Thyroid gland (tissue), 4 donors: Measurements from ENCODE around the gene GKN2. TPM values are rescaled to one million over a fixed set of nuclear protein-coding genes. Genes with fewer than 3 reads are reported as not detected.

Source experiments
- DNase-seq, 2 donors: peaks; one replicate each; pipeline ENCODE4 v3.0.0-alpha.2; 2019
- H3K27ac ChIP-seq, 3 donors: fragments of 200-600 bp; sonication (generic); 1 replicate in 2 of 3; 2 replicates in 1 of 3; pipeline ENCODE4 v1.5.1; 2016 to 2019; ENCODE audit warnings: mild to moderate bottlenecking in 1 of 3, moderate library complexity in 1 of 3
- H3K27me3 ChIP-seq: fragments of 200-600 bp; sonication (generic); one replicate; pipeline ENCODE4 v1.5.1; 2019
- H3K36me3 ChIP-seq, 2 donors: fragments of 200-600 bp; sonication (generic); one replicate each; pipeline ENCODE4 v1.5.1; 2016 to 2019
- H3K4me1 ChIP-seq, 2 donors: fragments of 200-600 bp; sonication (generic); one replicate each; pipeline ENCODE4 v1.5.1; 2017 to 2019
- H3K4me3 ChIP-seq, 3 donors: fragments of 200-600 bp; sonication (generic); replicated peaks in 1 of 3; 1 replicate in 2 of 3; 2 replicates in 1 of 3; pipeline ENCODE4 v1.5.1; 2016; ENCODE audit warnings: mild to moderate bottlenecking in 1 of 3
- H3K9me3 ChIP-seq: fragments of 200-600 bp; sonication (generic); one replicate; pipeline ENCODE4 v1.5.1; 2017
- POLR2A ChIP-seq, 2 donors: fragments of 450-650 bp; IDR thresholded peaks; one replicate each; pipeline ENCODE4 v1.6.1; 2017; ENCODE audit warnings: antibody characterized with exemption in 2 of 2, mild to moderate bottlenecking in 2 of 2, moderate library complexity in 1 of 2
- WGBS, 2 donors: methylation state at CpG; one replicate each; pipeline ENCODE4 v1.1.5; 2017; 5-methylcytosine and 5-hydroxymethylcytosine counted together
- intact Hi-C: fragments of 100-400 bp; cut with DNase I; formaldehyde crosslinking; loops from one replicate; pipeline ENCODE4 v1.15.1; 2023
- total RNA-seq, 4 donors: library from RNA; depleted of rRNA; stranded (reverse); fragments of >200 nt; gene quantifications; one replicate each; pipeline ENCODE4 v1.2.3, GENCODE V29; 2016
- TF ChIP-seq, protein P1 (sequence below), 6 experiments: fragments of 200-600 bp in 3 of 6; fragments of 450-650 bp in 3 of 6; sonication (generic) in 3 of 6; IDR thresholded peaks; one replicate each; pipeline ENCODE4 v1.5.1; 2016 to 2019; ENCODE audit warnings: antibody characterized with exemption in 6 of 6, mild to moderate bottlenecking in 2 of 6, inconsistent platforms in 1 of 6, moderate library complexity in 1 of 6

The GKN2 gene
- total RNA-seq, 4 donors from 2014 or later, result not detected

DNA sequence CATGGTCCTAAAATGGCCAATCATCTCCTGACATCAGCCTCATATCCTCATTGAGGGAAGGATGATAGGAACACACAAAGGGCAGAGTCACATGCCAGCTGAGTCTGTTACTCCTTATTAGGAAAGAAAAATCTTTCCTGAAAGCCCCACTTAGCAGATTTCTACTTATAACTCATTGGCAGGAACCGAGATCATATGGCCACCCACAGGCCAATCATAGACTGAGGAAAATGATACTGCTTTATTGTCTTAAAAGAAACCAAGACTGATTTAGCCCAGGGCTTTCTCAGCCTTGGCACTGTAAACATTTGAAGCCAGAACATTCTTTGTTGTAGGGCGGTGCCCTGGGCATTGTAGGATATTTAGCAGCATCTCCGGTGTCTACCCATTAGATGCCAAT is 18.7 kb downstream of the GKN2 start:
- DNase-seq, result no peak

GRCh38 chr2:68932402-68932801 is 20.3 kb downstream of the GKN2 start:
- no peaks in the 10 kb centered on the region for H3K27me3 ChIP-seq
- H3K27ac ChIP-seq, result no peak overlapping the region
- no peaks in the 10 kb centered on the region for H3K4me1 ChIP-seq
- intact Hi-C loops, result no loop called here
- no peaks in the 10 kb centered on the region for H3K9me3 ChIP-seq
- no peak for DNase-seq
- whole genome bisulfite sequencing, 2 donors, result 78 to 87% methylated on average over 4 of the region's 4 CpGs
- TF ChIP-seq, protein P1, sequence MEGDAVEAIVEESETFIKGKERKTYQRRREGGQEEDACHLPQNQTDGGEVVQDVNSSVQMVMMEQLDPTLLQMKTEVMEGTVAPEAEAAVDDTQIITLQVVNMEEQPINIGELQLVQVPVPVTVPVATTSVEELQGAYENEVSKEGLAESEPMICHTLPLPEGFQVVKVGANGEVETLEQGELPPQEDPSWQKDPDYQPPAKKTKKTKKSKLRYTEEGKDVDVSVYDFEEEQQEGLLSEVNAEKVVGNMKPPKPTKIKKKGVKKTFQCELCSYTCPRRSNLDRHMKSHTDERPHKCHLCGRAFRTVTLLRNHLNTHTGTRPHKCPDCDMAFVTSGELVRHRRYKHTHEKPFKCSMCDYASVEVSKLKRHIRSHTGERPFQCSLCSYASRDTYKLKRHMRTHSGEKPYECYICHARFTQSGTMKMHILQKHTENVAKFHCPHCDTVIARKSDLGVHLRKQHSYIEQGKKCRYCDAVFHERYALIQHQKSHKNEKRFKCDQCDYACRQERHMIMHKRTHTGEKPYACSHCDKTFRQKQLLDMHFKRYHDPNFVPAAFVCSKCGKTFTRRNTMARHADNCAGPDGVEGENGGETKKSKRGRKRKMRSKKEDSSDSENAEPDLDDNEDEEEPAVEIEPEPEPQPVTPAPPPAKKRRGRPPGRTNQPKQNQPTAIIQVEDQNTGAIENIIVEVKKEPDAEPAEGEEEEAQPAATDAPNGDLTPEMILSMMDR (IDR thresholded peaks at IDR 0.05), result no peak
- TF ChIP-seq POLR2A (IDR thresholded peaks at IDR 0.05), result no peak
- H3K4me3 ChIP-seq, result no peak overlapping the region
- H3K36me3 ChIP-seq, result no peaks in the 10 kb centered on the region

More for the DNA sequence above, 18.7 kb downstream of the GKN2 start:
- Histone ChIP-seq H3K36me3 (no peaks in the 10 kb centered on the region), H3K4me3 (no peak overlapping the region), H3K4me1 (no peaks in the 10 kb centered on the region), H3K27me3 (no peaks in the 10 kb centered on the region), H3K9me3 (no peaks in the 10 kb centered on the region), H3K27ac (no peak overlapping the region)
- TF ChIP-seq, protein P1 (IDR thresholded peaks at IDR 0.05), result no peak
- no peak for TF ChIP-seq POLR2A (IDR thresholded peaks at IDR 0.05)
- 92 to 94% methylated on average over 3 of the region's 3 CpGs for whole genome bisulfite sequencing, 2 donors
- intact Hi-C loops, result no loop called here

DNA sequence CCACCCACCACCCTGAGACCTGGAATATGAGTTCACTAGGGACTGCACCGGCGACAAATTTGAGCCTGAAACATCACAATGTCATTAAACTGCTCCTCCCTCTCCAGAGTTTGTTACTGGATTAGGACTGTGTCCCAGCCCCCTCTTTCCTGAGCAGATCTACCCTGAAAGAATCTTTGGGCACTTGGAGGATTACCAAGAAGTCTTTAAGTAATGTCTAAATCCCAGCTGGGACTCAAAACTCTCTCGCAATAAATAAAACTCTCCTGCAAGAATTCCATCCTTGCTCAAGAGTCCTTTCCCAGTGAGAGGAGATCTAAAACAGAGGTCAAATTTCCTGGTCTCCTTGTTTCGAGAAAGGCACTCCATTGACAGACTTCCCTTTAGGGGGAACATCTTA is 20.9 kb downstream of the GKN2 start:
- no peak overlapping the region for H3K27ac ChIP-seq
- intact Hi-C loops, result no loop called here
- 45 to 54% methylated on average over 4 of the region's 4 CpGs for WGBS, 2 donors
- peaks cover 0 to 2% of the 10 kb centered on the region in 2 donors for H3K4me1 ChIP-seq
- H3K27me3 ChIP-seq, result no peaks in the 10 kb centered on the region
- no peak for DNase-seq
- TF ChIP-seq, protein P1 (IDR thresholded peaks at IDR 0.05), result no peak
- TF ChIP-seq POLR2A (IDR thresholded peaks at IDR 0.05), result no peak
- H3K36me3 ChIP-seq, result no peaks in the 10 kb centered on the region
- H3K4me3 ChIP-seq, result no peak overlapping the region
- H3K9me3 ChIP-seq, result no peaks in the 10 kb centered on the region

- no peak overlapping the region for H3K27ac ChIP-seq
- WGBS, 2 donors, result 87 to 88% methylated on average over 3 of the region's 3 CpGs
- H3K4me1 ChIP-seq, result peaks cover 4 to 8% of the 10 kb centered on the region in 2 donors
- intact Hi-C loops, result no loop called here
- no peaks in the 10 kb centered on the region for H3K36me3 ChIP-seq
- no peaks in the 10 kb centered on the region for H3K9me3 ChIP-seq
- H3K4me3 ChIP-seq, result no peak overlapping the region
- TF ChIP-seq POLR2A (IDR thresholded peaks at IDR 0.05), result no peak
- TF ChIP-seq, protein P1 (IDR thresholded peaks at IDR 0.05), result no peak
- H3K27me3 ChIP-seq, result no peaks in the 10 kb centered on the region
- DNase-seq, result no peak
Observed at GRCh38 chr2:68931149-68931711, 21.5 kb downstream of the GKN2 start.

DNA sequence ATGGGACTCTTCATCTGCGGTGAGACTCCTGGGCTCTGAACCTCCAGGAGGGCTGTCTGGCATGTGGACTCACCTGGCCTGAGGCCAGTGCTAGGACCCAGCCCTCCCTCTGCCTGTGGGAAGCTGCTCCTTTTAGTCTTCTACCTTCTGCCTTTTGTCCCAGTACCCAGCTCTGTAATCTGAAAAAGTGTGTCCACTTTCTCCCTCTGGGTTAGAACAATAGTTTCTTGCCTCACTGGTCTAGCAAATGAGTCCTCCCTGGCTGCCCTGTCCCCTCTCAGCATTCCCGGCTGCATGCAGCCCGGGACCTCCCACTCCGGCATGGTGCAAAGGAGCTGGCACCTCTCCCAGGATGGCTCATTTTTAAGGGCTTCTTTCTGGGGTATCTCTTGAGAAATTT is 25.9 kb downstream of the GKN2 start:
- intact Hi-C loops, result loop anchor here (10.0 kb wide), 1 partner anchor 462 kb away; the partner anchor contains the start of genes APLF and FBXO48
- no peak for TF ChIP-seq POLR2A (IDR thresholded peaks at IDR 0.05)
- TF ChIP-seq, protein P1 (IDR thresholded peaks at IDR 0.05), result no peak
- Histone ChIP-seq H3K27ac (peak overlapping the region; percentile 9 to 76 (median 43)), H3K27me3 (no peaks in the 10 kb centered on the region), H3K9me3 (no peaks in the 10 kb centered on the region), H3K4me1 (peaks cover 6 to 16% of the 10 kb centered on the region in 2 donors), H3K4me3 (no peak overlapping the region), H3K36me3 (no peaks in the 10 kb centered on the region)
- 26 to 31% methylated on average over 4 of the region's 4 CpGs for WGBS, 2 donors
- peak; percentile 67 to 71 for DNase-seq
